Mucosa of rectum (tissue), 2 donors: ENCODE results near the gene TTC33.

Experiments used
- H3K27ac ChIP-seq, 2 donors: one replicate each; pipeline ENCODE4 v1.7.0; 2013; ENCODE audit warnings: inconsistent platforms in 2 of 2, low read depth in 2 of 2, low read length in 2 of 2
- H3K27me3 ChIP-seq, 2 donors: one replicate each; pipeline ENCODE4 v1.7.0; 2013; ENCODE audit warnings: low read length in 2 of 2; ENCODE audit not compliant: control insufficient read depth in 2 of 2, insufficient read depth in 2 of 2
- H3K36me3 ChIP-seq, 2 donors: one replicate each; pipeline ENCODE4 v1.7.0; 2013; ENCODE audit warnings: low read length in 2 of 2; ENCODE audit not compliant: control insufficient read depth in 2 of 2, insufficient read depth in 2 of 2
- H3K4me1 ChIP-seq, 2 donors: one replicate each; pipeline ENCODE4 v1.7.0; 2013; ENCODE audit warnings: low read length in 2 of 2, mild to moderate bottlenecking in 1 of 2; ENCODE audit not compliant: control insufficient read depth in 2 of 2, insufficient read depth in 2 of 2
- H3K4me3 ChIP-seq, 2 donors: one replicate each; pipeline ENCODE4 v1.7.0; 2013; ENCODE audit warnings: low read length in 2 of 2
- H3K9ac ChIP-seq, 2 donors: one replicate each; pipeline ENCODE4 v1.7.0; 2013; ENCODE audit warnings: low read length in 2 of 2, low read depth in 1 of 2, mild to moderate bottlenecking in 1 of 2
- H3K9me3 ChIP-seq, 2 donors: one replicate each; pipeline ENCODE4 v1.7.0; 2013; ENCODE audit warnings: low read length in 2 of 2; ENCODE audit not compliant: control insufficient read depth in 2 of 2
- donor health status: healthy.
- donor health status: Normal muscosa, but diverticular disease.

Gene TTC33

DNA sequence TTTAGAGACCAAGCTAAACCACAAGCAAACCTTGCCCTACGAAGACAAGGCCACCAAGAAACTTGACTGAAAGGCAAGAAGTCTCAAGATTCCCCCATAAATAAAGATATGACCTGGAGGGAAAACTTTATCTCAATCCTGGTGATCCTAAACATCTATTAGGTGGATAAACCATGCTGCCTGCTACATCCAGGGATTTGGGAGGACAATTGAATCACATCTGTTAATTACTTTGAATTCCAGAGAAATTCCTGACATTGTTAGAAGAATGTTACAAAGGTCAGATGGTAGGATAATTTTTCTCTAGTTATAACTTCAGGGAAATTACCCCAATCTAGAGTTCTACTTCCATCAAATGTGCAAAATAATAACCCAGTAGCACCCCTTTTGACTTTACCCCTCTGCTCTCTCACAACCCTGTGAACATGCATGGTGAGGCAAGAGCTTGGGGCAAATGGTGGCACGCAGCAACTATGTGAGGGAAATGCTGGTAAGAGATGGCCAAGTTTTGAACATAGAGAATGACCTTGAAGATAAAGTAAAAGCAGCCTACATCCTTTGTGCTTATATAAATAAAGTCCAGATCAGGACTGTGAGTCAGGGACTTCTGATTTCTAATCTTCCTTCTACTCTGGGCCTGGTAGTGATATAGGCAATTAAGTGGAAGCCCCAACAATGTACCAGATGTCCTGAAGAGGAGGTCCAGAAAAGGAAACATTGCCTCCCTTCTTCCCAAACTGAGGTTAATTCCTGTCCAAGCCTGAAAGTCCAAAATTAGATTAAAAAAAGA lies 133.1 kb downstream of the TTC33 start:
- no peak overlapping the region for H3K4me3 ChIP-seq
- no peaks in the 10 kb centered on the region for H3K36me3 ChIP-seq
- H3K4me1 ChIP-seq, result peaks cover 5 to 9% of the 10 kb centered on the region in 2 donors
- H3K27ac ChIP-seq, result no peak overlapping the region
- H3K9me3 ChIP-seq, result no peaks in the 10 kb centered on the region
- H3K27me3 ChIP-seq, result no peaks in the 10 kb centered on the region
- no peak overlapping the region for H3K9ac ChIP-seq

DNA sequence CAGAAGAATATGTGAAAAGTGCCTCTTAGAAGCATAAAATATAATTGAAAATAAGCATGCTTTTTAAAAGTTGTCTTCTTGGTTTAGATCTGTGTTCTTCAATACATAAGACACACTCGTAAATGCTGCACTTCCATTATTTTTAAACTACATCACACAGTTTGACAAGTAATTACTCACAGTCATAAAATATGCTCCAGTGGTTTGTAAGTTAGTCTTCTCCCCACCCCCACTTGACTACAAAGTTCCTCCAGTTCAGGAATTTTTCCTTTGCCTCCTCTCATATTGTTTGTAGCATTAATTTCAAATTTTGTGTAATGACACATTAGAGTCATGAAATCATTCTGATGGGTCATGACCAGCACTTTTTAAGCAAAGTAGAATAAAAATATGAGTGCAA lies 136.3 kb downstream of the TTC33 start:
- no peaks in the 10 kb centered on the region for H3K36me3 ChIP-seq
- no peaks in the 10 kb centered on the region for H3K27me3 ChIP-seq
- H3K9ac ChIP-seq, result no peak overlapping the region
- peaks cover 9 to 11% of the 10 kb centered on the region in 2 donors for H3K4me1 ChIP-seq
- no peak overlapping the region for H3K4me3 ChIP-seq
- H3K9me3 ChIP-seq, result no peaks in the 10 kb centered on the region
- no peak overlapping the region for H3K27ac ChIP-seq

DNA sequence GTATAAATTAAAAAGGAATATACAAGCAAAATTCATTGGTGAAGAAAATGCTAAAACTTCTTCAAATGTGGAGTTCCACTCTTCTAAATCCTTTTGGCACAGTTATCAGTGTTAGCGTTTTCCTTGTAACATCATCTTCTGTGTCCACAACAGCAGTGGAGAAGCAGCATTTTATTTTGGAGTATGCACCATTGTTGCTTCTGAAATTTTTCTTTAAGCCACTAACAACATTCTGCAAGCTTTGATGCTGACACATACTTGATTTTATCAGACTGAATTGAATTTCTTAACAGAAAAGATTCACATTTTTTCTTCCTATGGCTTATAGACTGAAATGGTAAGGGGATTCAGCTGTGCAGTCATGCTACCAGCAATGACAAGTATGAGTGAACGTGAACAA lies 136.8 kb downstream of the TTC33 start:
- Histone ChIP-seq H3K36me3 (no peaks in the 10 kb centered on the region), H3K9ac (no peak overlapping the region), H3K27me3 (no peaks in the 10 kb centered on the region), H3K27ac (no peak overlapping the region), H3K4me3 (no peak overlapping the region), H3K9me3 (no peaks in the 10 kb centered on the region), H3K4me1 (peaks cover 9% of the 10 kb centered on the region in 2 donors)

DNA sequence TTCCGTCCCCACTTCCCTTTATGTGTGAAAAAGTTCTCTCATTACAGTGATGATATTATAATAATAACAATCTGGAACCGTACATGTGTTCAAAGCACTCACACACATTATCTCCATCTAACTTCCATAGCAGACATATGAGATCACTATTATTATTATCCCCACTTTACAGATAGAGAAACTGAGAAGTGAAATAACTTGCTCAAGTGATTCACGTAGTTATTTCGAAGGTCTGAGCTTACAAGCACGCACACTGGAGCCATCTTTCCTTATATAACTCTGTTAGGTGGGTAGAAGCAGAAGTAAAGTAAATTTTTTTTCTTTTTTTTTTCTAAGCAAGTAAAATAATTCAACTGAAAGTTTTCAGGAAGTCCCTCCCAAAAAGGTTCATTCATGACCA lies 139.0 kb downstream of the TTC33 start:
- Histone ChIP-seq H3K27me3 (no peaks in the 10 kb centered on the region), H3K36me3 (no peaks in the 10 kb centered on the region), H3K4me3 (no peak overlapping the region), H3K9ac (no peak overlapping the region), H3K27ac (no peak overlapping the region), H3K4me1 (peaks cover 0 to 6% of the 10 kb centered on the region in 2 donors), H3K9me3 (no peaks in the 10 kb centered on the region)

DNA sequence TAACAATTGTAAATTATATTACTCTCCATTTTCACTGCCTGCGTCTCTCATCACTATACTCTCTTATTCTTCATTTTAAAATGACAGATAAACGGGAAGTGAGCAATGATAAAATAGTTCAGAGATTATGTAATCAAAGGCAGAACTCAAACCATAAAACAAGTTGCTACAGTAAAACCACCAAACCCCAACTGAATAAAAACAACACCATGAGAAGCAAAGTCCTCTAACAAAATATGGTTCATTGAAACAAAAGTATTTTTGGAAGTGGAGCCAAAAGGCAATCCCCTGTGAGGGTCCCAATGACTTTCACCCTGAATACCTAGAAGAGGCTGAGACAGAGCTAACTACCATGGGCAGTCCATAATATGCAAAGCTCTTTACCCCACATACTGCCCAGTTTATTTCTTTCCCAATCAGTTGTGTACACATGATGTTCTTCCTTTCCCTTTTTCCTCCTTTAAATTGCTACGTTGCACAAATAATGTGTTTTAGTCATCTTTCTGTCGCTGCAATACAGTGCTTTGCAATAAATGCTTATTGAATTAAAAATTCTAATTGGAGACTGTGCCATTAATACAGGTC lies 140.1 kb downstream of the TTC33 start:
- Histone ChIP-seq H3K4me1 (peaks cover 0 to 6% of the 10 kb centered on the region in 2 donors), H3K4me3 (peak overlapping the region; percentile 0 to 14), H3K9ac (no peak overlapping the region), H3K36me3 (no peaks in the 10 kb centered on the region), H3K9me3 (no peaks in the 10 kb centered on the region), H3K27ac (peak overlapping the region; percentile 36 to 49), H3K27me3 (no peaks in the 10 kb centered on the region)

DNA sequence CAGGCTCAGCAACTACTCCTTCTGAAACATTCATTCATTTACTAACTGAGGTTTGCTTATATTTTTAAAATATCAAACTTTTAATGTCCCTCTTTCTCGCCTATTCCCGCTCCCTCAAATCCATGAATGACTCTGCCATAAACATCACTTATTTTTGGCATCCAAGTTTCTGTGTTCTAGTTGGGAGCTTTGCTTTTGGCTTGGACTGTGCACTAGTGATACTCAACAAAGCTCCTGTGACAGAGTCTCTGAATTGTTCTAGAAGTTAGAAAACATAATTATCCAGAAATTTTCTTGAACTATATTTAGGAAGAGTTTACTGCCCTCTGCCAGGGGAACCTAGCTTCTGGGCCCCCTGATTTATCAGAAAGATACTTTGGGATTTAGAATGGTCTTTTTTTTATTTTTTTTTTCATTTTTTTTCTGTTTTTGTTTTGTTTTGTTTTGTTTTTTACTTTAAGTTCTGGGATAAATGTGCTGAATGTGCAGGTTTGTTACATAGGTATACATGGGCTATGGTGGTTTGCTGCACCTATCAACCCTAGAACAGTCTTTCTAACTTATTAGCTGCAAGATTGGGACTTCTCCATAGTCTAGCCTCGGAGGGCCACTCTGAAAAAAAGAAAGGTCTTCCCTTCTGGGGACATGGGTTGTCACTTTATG lies 140.7 kb downstream of the TTC33 start:
- no peaks in the 10 kb centered on the region for H3K27me3 ChIP-seq
- no peak overlapping the region for H3K4me3 ChIP-seq
- peak overlapping the region; percentile 36 to 49 for H3K27ac ChIP-seq
- H3K9ac ChIP-seq, result no peak overlapping the region
- H3K36me3 ChIP-seq, result no peaks in the 10 kb centered on the region
- H3K9me3 ChIP-seq, result no peaks in the 10 kb centered on the region
- H3K4me1 ChIP-seq, result peaks cover 0 to 6% of the 10 kb centered on the region in 2 donors

DNA sequence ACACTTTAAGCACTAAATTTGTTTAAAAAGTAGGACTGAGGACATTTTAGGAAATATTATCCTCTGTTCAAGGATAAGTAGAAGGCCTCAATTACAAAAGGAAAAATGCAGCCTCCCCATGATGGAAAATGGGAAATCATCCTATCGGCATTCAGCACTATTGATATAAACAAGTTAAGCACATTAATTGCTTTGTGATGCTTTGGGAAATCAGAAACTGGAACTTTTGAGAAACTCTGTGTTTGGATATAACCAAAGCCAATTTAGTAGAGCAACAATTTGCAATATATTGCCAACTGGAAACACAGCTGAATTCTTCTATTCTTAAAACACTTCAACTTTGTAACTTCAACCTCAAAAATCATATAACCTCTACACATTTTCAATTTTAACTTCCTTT lies 141.3 kb downstream of the TTC33 start:
- H3K9ac ChIP-seq, result no peak overlapping the region
- H3K9me3 ChIP-seq, result no peaks in the 10 kb centered on the region
- peaks cover 0 to 6% of the 10 kb centered on the region in 2 donors for H3K4me1 ChIP-seq
- H3K27me3 ChIP-seq, result no peaks in the 10 kb centered on the region
- H3K36me3 ChIP-seq, result no peaks in the 10 kb centered on the region
- no peak overlapping the region for H3K4me3 ChIP-seq
- no peak overlapping the region for H3K27ac ChIP-seq

DNA sequence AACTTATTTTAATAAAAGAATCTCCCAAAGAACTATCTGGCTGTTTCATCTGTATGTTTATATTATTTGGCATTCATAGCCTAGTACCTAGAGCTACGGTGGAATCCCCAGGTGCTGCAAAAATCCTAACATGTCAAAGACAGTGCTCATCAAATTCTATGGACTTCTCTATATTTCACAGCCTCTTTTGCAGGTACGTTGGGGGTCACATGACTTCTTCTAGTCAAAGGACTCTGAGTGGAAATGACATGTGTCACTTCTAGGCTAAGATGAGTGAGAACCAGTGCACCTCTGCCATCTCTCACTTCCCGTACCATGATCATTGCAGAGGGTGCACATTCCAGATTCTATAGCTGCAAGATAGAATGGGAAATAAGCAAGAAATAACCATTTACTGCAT lies 148.6 kb downstream of the TTC33 start:
- no peaks in the 10 kb centered on the region for H3K27me3 ChIP-seq
- H3K9ac ChIP-seq, result no peak overlapping the region
- H3K36me3 ChIP-seq, result no peaks in the 10 kb centered on the region
- no peaks in the 10 kb centered on the region for H3K4me1 ChIP-seq
- H3K9me3 ChIP-seq, result no peaks in the 10 kb centered on the region
- no peak overlapping the region for H3K4me3 ChIP-seq
- H3K27ac ChIP-seq, result no peak overlapping the region

DNA sequence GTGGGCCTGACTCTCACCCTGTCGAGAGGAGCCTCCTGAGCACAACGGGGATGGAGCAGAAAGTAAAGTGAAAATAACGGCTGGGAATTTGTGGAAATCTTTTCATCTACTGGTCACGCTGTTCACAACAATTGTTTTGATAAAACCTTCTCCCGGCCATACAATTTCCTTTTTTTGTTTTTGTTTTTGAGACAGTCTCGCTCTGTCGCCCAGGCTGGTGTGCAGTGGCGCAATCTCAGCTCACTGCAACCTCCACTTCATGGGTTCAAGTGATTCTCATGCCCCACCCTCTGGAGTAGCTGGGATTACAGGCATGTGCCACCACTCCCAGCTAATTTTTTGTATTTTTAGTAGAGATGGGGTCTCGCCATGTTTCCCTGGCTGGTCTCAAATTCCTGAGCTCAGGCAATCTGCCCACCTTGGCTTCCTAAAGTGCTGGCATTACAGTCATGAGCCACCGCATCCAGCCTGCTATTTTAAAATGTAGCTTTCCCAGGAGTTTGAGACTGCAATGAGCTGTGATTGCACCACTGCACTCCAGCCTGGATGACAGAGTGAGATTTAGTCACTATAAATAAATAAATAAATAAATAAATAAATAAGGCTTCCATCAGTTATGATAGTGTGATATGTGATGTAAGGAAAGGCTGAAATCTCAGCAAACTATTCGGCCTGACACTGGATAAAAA lies 149.5 kb downstream of the TTC33 start:
- H3K9ac ChIP-seq, result no peak overlapping the region
- no peak overlapping the region for H3K4me3 ChIP-seq
- no peaks in the 10 kb centered on the region for H3K27me3 ChIP-seq
- no peak overlapping the region for H3K27ac ChIP-seq
- no peaks in the 10 kb centered on the region for H3K36me3 ChIP-seq
- H3K4me1 ChIP-seq, result peaks cover 0 to 2% of the 10 kb centered on the region in 2 donors
- no peaks in the 10 kb centered on the region for H3K9me3 ChIP-seq
